GM18519 (cell line): ENCODE measurements around the gene FNDC10.
"Not testable (repeated sequence)": the region's sequence is repeated elsewhere in the genome, so short reads cannot be mapped to it uniquely, and the experiment has no call there.

ENCODE experiments used
- ATAC-seq: cut with Tn5 transposase; IDR thresholded peaks from one replicate; pipeline ENCODE4 v1.9.1; 2021; ENCODE audit warnings: mild to moderate bottlenecking, moderate library complexity; ENCODE audit not compliant: unreplicated experiment, low FRiP score

FNDC10 gene

GRCh38 chr1:1600861-1601563 is 1.1 kb upstream of the FNDC10 start:
- ATAC-seq: no peak

DNA sequence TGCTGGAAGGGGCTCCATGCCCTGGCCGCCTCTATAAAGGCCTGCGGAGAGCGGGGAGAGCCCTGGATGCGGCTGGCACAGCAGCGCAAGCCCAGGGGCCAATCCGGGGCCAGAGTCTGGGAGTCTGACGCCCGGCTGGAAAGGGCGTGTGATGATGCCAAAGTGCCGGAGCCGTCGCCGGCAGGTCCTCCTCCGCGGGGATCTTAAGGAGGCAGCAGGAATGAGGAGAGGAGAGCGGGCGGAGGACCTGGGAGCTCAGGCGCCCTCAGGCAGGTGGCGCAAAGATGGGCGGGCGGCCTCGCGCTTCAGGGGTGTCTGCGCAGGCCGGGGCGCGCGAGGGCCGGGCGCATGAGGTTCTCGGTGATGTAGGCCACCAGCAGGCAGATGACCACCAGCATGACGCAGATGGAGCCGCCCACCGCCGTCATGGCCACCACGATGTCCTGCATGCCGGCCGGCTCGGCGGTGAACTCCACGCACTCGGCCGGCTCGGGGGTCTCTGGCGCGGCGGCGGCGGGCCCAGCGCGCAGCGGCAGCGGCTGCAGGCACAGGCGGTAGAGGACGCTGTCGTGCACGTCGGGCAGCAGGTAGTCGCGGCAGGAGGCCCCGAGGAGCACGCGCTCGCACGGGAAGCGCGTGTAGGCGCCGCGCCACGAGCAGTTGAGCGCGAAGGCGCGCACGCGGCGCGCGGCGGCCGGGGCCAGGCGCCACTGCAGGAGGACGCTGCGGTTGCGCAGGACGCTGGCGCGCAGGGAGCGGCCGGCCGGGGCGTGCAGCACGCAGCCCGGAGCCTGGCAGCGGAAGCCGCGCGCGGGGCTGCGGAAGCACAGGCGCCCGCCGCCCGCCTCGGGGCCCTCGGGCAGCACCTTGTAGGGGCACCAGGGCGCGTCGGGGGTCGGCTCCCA is 653 bp downstream of the FNDC10 start:
- no peak for ATAC-seq

DNA sequence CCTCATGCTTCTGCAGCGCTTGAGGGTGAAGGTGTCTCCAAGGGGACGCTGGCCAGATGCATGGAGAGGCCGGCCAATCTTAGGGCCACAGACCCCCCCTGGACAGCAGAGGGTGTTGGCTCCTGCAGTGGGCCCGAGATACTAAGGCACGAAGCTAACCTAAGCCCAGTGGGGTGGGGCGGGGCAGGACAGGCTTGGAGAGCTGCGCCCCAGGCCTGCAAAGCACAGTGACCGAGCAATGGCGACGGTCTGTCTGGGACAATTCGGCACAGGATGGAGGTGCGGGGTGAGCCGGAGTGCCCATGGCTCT is 1.3 kb downstream of the FNDC10 start:
- ATAC-seq: no peak

DNA sequence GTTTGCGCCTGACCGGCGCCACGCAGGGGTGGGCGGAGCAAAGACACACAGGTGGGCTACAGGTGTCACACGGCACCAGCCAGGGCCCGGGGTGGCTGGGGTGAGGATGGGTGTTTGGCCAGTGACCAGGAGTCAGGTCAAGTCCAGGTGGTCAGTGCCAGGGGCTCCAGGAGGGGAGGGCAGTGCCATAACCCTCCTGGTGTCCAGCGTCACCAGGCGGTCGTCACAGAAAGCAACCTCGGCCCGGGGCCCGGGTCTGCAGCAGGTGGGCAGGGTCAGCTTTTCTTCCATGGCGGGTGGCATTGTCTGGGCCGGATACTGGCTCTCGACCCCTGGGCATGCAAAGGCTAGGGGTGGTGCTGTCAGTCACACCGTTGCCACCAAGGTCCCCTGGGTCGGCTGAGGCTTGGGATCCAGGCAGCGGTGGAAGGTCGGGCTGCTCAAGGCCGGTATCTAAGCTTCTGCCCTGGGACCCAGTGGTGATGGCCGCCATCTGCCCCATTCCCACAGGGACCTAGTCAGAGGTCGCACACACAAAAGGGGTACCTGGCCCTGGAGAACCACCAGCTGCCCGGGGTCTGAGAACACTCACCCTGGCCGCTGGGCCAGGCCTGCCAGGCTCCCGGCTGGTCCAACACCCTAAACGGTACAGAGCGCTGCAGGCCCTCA is 1.8 kb downstream of the FNDC10 start:
- ATAC-seq: no peak

- ATAC-seq: no peak
These were observed 2.5 kb downstream of the FNDC10 start for GRCh38 chr1:1597275-1597930.

- ATAC-seq: no peak
These were observed 3.3 kb downstream of the FNDC10 start for GRCh38 chr1:1596493-1597274.

- not testable (repeated sequence) for ATAC-seq
These were observed 4.6 kb downstream of the FNDC10 start for GRCh38 chr1:1595341-1595740.

- no peak for ATAC-seq
These were observed 5.2 kb downstream of the FNDC10 start for GRCh38 chr1:1594602-1595260.

DNA sequence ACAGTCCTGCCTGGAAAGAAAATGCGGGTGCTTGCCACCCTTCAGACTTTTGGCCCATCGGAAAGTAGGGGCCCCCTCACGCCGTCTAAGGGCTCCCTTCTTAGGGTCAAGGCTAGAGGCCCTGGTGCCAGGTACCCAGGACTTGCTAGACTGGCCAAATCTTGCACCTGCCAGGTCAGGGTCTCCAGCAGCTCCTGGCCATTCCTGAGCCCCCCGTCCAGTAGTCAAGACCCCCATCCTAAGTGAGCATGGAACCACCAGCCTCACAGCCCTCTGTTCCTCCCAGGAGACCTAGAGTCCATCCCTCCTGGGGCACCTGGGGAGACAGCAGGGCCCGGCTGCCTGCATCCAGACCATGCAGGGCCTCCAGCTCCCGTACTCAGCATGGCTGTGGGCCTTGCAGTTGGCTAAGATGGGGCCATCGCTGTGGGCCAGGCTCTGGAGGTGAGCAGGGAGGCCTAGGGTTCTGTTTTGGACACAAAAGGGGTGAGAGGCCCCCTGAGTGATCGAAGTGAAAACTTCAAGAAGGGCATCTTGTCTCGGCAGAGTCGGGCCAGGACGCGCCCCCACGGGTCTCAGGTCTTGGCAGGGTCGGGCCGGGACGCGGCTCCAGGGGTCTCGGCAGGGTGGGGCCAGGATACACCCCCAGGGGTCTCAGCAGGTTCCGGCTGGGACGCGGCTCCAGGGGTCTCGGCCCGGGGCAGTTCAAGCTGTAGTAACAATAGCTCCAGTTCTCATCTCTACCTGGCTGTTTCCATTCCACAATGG is 5.9 kb downstream of the FNDC10 start:
- no peak for ATAC-seq

- no peak for ATAC-seq
These were observed 8.5 kb downstream of the FNDC10 start for GRCh38 chr1:1591452-1591851.

GRCh38 chr1:1583347-1584010 is 16.5 kb downstream of the FNDC10 start:
- no peak for ATAC-seq

GRCh38 chr1:1582585-1583346 is 17.2 kb downstream of the FNDC10 start:
- ATAC-seq: no peak

DNA sequence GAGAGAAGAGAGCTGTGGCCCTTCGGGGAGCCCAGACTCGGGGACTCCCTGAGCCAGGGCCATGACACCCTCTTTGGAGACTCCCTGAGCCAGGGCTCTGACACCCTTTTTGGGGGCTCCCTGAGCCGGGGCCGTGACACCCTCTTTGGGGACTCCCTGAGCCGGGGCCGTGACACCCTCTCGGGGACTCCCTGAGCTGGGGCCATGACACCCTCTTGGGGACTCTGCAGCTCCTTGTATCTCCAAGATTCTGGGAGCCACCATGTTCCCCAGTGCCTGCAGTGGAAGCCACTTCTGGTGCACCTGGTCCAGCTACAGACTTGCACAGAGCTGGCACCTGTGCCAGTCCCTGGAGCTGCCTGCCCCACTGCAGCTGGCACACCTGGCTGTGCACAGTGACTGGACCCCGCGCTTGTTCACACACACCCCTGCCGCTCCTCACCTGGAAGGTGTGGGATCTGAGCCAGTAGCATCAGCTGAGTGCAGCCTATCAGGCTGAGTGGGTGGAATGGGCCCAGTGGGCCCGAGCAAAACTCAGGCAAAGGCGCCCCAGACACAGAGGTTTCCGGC is 21.5 kb downstream of the FNDC10 start:
- no peak for ATAC-seq

DNA sequence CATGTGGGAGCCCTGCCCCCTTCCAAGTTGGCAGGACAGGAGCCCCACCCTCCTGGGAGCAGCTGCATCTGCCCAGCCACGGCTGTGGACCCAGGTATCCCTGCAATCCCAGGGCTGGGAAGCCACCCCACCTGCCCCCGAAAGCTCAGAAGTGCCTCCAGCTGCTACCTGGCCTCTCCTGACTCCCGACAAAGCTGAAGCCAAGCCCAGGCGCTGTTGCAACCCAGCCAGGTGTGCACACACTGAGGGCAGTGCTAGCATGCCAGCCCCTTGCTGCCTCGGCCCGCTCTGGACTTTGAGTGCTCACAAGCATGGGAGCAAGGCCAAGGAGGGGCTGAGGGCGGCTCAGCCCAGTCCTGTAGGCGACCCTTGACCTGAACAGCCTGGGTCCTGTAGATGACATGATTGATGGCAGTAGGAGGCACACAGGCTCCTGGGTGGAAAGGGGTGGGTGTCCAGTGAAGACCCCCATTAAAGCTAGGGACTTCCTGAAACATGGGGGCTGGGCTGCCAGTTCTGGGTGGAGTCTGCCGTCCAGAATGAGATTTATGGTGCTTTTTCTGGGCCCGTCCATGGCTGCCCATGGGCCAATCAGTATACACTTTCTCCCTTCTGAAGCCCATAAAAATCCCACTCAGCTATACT is 22.4 kb downstream of the FNDC10 start:
- no peak for ATAC-seq

DNA sequence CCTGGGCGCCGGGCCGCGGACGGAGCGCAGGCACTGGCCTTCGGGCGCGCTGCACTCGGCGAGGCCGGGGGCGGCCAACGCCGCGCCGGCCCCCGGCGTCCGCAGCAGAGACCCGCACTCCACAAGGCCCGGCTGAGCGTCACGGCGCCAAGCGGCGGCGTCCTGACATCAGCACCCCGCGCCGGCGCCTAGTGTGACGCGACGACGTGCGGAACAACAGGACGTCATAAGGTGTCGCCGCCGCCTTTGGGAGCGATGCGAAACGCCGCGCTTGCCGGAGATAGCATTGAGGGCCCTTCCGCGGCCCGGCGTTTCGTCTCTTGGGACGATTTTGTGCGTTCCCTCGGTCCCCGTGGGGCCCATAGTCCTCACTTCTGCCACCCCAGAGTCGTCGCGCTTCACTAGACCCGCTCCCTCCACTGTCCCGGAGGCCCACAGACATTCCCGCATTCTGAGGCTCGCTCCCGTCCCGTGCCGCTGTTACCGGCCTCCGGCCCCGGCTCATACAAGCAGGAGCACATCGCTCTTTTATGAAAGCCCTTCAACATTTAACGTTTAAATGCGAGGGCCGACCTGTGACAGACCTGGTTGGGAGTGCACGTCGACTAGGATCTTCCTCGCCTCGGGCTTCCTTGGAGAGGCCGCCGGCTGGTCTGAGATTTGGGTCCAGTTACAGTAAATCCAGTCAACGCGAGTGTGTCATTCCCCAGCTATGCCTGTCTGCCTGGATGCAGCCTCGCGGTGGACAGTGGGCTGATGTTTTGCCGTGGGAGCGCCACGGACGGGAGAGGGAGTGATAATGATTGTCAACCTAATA is 25.0 kb downstream of the FNDC10 start, which contains the start of gene SSU72:
TSS of gene SSU72 (minus strand) at position 143 of the 817 bp plus-strand sequence. CDS start 306 bp downstream, outside the sequence.
- peak; percentile 58 for ATAC-seq
